Inferior parietal cortex (tissue), 1 donor: ENCODE data around the gene MED13L.
"Not testable (repeated sequence)": the region's sequence is repeated elsewhere in the genome, so short reads cannot be mapped to it uniquely, and the experiment has no call there.

Experiments used
- DNase-seq: peaks from one replicate; pipeline ENCODE4 v3.0.0-alpha.2; 2016; ENCODE audit errors: extremely low spot score

MED13L gene

GRCh38 chr12:116153113-116153512, 124.4 kb downstream of the MED13L start:
- no peak for DNase-seq

- DNase-seq: no peak
Observed at GRCh38 chr12:116152268-116152667, 125.2 kb downstream of the MED13L start.

GRCh38 chr12:116150452-116150851, 127.0 kb downstream of the MED13L start:
- no peak for DNase-seq

- DNase-seq: no peak
Observed at GRCh38 chr12:116150001-116150400, 127.5 kb downstream of the MED13L start.

GRCh38 chr12:116148844-116149243, 128.6 kb downstream of the MED13L start:
- DNase-seq: no peak

GRCh38 chr12:116146386-116146785, 131.1 kb downstream of the MED13L start:
- no peak for DNase-seq

GRCh38 chr12:116145451-116145850, 132.0 kb downstream of the MED13L start:
- DNase-seq: no peak

GRCh38 chr12:116144384-116144783, 133.1 kb downstream of the MED13L start:
- DNase-seq: no peak

- no peak for DNase-seq
Observed at GRCh38 chr12:116143909-116144308, 133.6 kb downstream of the MED13L start.

GRCh38 chr12:116142936-116143898, 134.3 kb downstream of the MED13L start:
- no peak for DNase-seq

- DNase-seq: no peak
Observed at GRCh38 chr12:116141833-116142162, 135.7 kb downstream of the MED13L start.

- no peak for DNase-seq
Observed at GRCh38 chr12:116141110-116141832, 136.2 kb downstream of the MED13L start.

- DNase-seq: no peak
Observed at GRCh38 chr12:116140529-116140928, 137.0 kb downstream of the MED13L start.

GRCh38 chr12:116138781-116139180, 138.7 kb downstream of the MED13L start:
- no peak for DNase-seq

GRCh38 chr12:116138364-116138763, 139.1 kb downstream of the MED13L start:
- no peak for DNase-seq

- DNase-seq: no peak
Observed at GRCh38 chr12:116137318-116137717, 140.2 kb downstream of the MED13L start.

- no peak for DNase-seq
Observed at GRCh38 chr12:116136340-116136739, 141.2 kb downstream of the MED13L start.

- DNase-seq: no peak
Observed at GRCh38 chr12:116135209-116135930, 142.1 kb downstream of the MED13L start.

GRCh38 chr12:116133636-116134214, 143.8 kb downstream of the MED13L start:
- no peak for DNase-seq

- no peak for DNase-seq
Observed at GRCh38 chr12:116133149-116133548, 144.3 kb downstream of the MED13L start.

GRCh38 chr12:116131987-116132386, 145.5 kb downstream of the MED13L start:
- DNase-seq: not testable (repeated sequence)

GRCh38 chr12:116131176-116131575, 146.3 kb downstream of the MED13L start:
- DNase-seq: no peak
